ENCODE measurements around the gene FAM3B.

Gene FAM3B

DNA sequence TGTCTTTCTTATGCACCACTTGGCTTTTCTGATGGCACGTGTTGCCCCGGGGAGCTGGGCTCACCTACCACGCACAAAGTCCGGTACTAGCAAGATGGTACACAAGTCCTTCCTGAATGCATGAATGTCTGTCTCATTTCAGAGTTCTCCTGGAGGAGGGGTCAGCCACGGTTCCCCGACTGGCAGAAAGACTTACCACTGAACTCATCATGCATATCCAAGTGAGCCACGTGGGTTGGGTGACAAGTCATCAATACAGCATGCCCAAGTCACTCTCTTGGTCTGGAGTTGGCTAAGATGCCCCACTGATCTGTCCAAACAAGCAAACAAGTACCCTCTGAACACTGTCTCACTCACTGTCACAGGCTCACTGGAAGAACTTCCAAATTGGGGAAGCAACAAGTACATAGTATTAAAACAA is 80.9 kb downstream of the FAM3B start:
- DNase-seq (ENCODE audit: low spot score), result no peak

DNA sequence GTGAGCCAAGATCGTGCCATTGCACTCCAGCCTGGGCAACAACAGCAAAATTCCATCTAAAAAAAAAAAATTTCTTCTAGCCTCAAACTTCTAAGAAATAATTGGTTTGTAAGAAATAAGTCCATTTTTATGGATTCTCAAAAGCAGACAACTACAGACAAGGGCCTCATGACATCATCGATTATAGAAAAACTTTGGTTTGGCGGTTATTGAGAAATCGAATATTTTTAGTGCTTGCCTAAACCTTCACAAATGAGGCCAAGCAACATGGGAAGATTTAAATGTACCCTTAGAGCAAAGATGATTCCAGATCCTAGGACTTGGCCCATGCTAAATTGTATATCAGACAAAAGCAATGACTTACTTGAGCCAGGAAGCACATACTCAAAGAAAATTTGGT is 81.7 kb downstream of the FAM3B start:
- DNase-seq (ENCODE audit: low spot score), result no peak

DNA sequence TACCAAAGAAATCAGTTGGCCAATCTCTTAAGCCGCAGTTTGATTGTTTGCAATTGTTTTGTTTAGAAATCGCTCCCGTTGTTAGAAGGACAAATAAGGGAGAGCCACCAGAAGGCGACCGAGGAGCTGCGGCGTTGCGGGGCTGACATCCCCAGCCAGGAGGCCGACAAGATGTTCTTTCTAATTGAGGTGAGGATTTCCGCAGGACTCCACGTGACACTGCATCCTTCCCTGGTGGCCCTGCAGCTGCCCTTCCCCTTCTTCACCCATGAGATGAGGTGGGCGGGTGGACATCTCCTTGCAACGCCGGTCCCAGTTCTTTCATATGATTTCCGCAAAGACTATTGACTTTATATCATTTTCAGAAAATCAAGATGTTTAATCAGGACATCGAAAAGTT is 82.2 kb downstream of the FAM3B start:
- no peak for DNase-seq (ENCODE audit: low spot score)

DNA sequence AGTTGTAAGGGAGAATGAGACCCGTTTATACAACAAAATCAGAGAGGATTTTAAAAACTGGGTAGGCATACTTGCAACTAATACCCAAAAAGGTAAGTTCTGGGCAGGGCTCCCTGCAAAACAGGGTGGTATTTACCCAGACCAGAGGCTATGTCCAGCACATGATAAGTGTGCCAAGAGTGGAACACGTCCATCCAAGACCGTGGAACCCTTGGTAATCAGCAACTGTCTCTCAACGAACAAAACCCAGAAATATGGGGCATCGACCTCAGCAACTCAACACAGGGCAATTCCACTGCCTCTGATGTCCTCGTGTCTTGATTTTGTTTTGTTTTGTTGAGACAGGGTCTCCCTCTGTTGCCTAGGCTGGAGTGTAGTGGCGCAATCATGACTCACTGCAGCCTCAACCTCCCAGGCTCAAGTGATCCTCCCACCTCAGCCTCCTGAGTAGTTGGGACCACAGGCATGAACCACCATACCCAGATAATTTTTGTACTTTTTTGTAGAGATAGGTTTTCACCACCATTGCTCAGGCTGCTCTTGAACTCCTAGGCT is 82.7 kb downstream of the FAM3B start:
- no peak for DNase-seq (ENCODE audit: low spot score)

DNA sequence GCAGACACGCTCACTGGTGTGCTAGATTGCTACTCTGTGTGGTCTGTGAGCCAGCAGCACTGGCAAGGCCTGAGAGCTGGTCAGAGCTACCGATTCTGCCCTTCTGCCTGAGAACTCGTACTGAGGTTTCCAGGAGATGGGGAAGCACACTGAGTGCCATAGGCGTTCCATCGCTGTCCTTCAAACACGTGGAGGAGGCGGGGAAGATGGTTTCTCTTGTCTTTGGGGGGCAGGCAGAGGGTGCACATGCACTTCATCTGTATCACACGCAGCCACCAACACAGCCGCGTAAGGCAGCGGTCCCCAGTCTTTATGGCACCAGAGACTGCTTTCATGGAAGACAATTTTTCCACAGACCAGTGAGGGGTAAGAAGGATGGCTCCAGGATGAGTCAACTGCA is 85.6 kb downstream of the FAM3B start:
- no peak for DNase-seq (ENCODE audit: low spot score)

DNA sequence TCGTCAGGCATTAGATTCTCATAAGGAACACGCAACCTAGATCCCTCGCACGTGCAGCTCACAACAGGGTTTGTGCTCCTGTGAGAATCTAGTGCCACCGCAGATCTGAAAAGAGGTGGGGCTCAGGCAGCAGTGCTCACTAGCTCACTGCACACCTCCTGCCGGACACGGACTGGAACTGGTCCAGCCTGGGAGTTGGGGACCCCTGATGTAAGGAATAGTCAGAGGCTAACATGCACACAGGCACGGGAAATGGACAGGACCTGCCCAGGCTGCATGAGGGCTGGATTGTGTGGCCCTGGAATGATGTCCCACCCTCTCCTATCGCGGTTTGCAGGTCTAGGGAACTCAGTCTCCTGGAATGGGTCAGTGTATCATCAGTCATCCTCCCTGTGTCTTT is 86.2 kb downstream of the FAM3B start:
- no peak for DNase-seq (ENCODE audit: low spot score)

DNA sequence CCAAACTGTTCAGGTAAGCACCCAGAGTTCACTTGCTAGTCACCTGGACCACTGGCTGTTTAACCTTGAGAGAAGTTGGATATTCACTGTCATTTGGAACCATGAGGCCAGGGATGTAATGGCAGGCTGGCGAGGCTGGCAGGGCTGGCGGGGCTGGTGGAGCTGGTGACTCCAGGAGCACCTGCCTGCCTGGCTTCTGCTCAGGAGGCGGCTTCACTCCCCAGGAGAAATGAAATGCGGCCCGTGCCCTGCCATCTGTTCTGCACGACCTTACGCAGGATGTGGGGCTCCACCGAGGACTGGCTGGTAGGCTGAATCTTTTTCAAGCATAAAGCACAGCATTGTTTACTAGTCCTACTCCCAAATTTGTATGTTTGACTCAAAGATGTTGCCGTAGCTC is 86.7 kb downstream of the FAM3B start:
- no peak for DNase-seq (ENCODE audit: low spot score)

DNA sequence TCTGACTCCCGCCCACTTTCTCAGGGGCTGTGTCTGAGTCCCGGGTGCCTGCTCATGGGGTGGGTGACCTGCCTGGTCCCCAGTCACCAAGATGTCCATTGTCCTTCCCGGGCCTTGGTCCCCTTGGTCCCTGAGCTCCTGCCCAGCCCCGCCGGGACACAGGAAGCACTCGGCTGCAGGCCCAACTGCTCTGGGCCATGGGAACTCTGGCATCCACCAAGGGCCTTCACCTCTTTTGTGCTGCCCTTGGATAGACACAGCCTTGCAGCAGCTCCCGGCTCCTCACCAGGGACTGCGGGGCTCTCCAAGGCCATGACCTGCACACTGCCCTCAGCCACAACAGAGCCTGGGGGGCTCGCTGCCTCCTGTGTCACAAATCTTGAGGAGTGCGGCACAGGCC is 87.4 kb downstream of the FAM3B start:
- DNase-seq (ENCODE audit: low spot score), result no peak

DNA sequence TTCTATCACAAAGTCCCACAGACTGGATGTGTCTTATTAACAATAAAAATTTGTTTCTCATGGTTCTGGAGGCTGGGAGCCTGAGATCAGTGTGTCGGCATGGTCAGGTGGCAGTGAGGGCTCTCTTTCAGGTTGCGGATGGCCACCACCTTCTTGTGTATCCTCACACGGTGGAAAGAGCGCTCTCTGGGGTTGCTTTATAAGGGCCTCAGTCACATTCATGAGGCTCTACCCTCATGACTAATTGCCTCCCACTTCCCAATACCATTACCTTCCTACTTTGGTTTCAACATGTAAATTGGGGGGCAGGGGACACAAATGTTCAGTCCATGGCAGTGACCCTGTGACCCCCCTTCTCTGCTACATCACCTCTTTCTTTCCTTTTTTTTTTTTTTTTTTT is 88.7 kb downstream of the FAM3B start:
- no peak for DNase-seq (ENCODE audit: low spot score)

DNA sequence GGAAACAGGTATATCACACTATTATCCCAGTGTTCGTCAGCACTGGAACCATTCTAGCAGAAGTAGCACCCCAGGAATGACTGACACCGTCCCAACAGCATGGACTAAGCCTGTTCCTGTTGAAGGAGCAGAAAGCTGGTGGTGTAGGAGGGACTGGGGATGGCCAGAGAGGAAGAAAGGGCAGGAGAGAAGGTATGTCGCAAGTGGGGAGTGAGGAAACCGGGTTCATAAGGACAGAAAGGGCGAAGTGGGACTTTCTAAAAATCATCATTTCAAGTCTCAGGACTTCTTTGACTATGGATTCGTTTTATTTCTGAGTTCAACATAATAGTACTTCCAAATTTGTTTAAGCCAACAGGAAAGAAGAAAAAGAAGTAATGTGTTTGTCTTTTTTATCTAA is 89.7 kb downstream of the FAM3B start:
- no peak for DNase-seq (ENCODE audit: low spot score)
